ENCODE measurements around the gene CHN2. TPM values are rescaled to one million over a fixed set of nuclear protein-coding genes. Genes with fewer than 3 reads are reported as not detected.

The CHN2 gene
- polyA plus RNA-seq, 1 donor from 2014 or later, result 136 TPM

DNA sequence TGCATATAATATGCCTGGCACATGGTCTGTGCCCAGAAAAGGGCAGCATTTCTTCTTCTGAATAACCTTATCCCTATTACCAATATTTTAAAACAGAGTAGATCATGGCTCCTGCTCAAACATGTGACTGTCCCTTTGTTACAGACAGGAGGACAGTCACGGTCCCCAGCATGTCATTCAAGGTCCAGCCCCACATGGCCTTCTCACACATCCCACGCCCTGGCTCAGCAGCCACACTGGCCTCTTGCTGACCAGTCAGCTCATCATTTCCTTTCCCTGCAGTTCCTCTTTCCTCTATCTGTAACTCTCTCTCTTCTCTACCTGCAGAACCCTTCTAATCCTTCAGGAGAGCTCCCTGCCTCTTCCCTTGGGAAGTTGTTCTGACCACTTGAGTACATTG lies 167.8 kb downstream of the CHN2 start:
- no peak overlapping the region for H3K9ac ChIP-seq (ENCODE audit: low read length)
- H3K9me2 ChIP-seq (ENCODE audit: insufficient read depth, low read length), result no peaks in the 10 kb centered on the region
- no peak overlapping the region for H3K27ac ChIP-seq (ENCODE audit: low read length)
- H3K36me3 ChIP-seq (ENCODE audit: insufficient read depth, low read length), result no peaks in the 10 kb centered on the region
- H3K27me3 ChIP-seq (ENCODE audit: insufficient read depth, low read depth, low read length), result no peaks in the 10 kb centered on the region
- TF ChIP-seq, protein P1, sequence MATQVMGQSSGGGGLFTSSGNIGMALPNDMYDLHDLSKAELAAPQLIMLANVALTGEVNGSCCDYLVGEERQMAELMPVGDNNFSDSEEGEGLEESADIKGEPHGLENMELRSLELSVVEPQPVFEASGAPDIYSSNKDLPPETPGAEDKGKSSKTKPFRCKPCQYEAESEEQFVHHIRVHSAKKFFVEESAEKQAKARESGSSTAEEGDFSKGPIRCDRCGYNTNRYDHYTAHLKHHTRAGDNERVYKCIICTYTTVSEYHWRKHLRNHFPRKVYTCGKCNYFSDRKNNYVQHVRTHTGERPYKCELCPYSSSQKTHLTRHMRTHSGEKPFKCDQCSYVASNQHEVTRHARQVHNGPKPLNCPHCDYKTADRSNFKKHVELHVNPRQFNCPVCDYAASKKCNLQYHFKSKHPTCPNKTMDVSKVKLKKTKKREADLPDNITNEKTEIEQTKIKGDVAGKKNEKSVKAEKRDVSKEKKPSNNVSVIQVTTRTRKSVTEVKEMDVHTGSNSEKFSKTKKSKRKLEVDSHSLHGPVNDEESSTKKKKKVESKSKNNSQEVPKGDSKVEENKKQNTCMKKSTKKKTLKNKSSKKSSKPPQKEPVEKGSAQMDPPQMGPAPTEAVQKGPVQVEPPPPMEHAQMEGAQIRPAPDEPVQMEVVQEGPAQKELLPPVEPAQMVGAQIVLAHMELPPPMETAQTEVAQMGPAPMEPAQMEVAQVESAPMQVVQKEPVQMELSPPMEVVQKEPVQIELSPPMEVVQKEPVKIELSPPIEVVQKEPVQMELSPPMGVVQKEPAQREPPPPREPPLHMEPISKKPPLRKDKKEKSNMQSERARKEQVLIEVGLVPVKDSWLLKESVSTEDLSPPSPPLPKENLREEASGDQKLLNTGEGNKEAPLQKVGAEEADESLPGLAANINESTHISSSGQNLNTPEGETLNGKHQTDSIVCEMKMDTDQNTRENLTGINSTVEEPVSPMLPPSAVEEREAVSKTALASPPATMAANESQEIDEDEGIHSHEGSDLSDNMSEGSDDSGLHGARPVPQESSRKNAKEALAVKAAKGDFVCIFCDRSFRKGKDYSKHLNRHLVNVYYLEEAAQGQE (IDR thresholded peaks at IDR 0.05; ENCODE audit: borderline replicate concordance), result no peak
- TF ChIP-seq EZH2 (IDR thresholded peaks at IDR 0.05; ENCODE audit: borderline replicate concordance, insufficient read depth, low read length, poor library complexity, severe bottlenecking) (no peak), POLR2AphosphoS5 (IDR thresholded peaks at IDR 0.05) (no peak), EP300 (conservative IDR thresholded peaks at IDR 0.05; ENCODE audit: poor library complexity, severe bottlenecking) (no peak), SMC3 (conservative IDR thresholded peaks at IDR 0.05; ENCODE audit: poor library complexity) (no peak)
- TF ChIP-seq, protein P2, sequence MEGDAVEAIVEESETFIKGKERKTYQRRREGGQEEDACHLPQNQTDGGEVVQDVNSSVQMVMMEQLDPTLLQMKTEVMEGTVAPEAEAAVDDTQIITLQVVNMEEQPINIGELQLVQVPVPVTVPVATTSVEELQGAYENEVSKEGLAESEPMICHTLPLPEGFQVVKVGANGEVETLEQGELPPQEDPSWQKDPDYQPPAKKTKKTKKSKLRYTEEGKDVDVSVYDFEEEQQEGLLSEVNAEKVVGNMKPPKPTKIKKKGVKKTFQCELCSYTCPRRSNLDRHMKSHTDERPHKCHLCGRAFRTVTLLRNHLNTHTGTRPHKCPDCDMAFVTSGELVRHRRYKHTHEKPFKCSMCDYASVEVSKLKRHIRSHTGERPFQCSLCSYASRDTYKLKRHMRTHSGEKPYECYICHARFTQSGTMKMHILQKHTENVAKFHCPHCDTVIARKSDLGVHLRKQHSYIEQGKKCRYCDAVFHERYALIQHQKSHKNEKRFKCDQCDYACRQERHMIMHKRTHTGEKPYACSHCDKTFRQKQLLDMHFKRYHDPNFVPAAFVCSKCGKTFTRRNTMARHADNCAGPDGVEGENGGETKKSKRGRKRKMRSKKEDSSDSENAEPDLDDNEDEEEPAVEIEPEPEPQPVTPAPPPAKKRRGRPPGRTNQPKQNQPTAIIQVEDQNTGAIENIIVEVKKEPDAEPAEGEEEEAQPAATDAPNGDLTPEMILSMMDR (IDR thresholded peaks at IDR 0.05; ENCODE audit: poor library complexity, severe bottlenecking), result no peak
- H3K79me2 ChIP-seq (replicated peaks; ENCODE audit: insufficient read depth, low read length), result no peaks in the 10 kb centered on the region
- H2AFZ ChIP-seq (ENCODE audit: low read depth, low read length), result no peak overlapping the region
- H3K4me2 ChIP-seq (ENCODE audit: low read length), result no peak overlapping the region
- H3F3A ChIP-seq (ENCODE audit: insufficient read depth, low read length, poor library complexity, severe bottlenecking), result no peaks in the 10 kb centered on the region
- no peaks in the 10 kb centered on the region for H3K9me3 ChIP-seq (ENCODE audit: low read length)
- no peak overlapping the region for H3K4me3 ChIP-seq (ENCODE audit: low read length)
- H4K20me1 ChIP-seq (ENCODE audit: insufficient read depth), result no peaks in the 10 kb centered on the region

- Histone ChIP-seq H3K79me2 (replicated peaks; ENCODE audit: insufficient read depth, low read length) (no peaks in the 10 kb centered on the region), H2AFZ (ENCODE audit: low read depth, low read length) (no peak overlapping the region), H3K9me3 (ENCODE audit: low read length) (no peaks in the 10 kb centered on the region), H3F3A (ENCODE audit: insufficient read depth, low read length, poor library complexity, severe bottlenecking) (no peaks in the 10 kb centered on the region), H3K36me3 (ENCODE audit: insufficient read depth, low read length) (no peaks in the 10 kb centered on the region), H3K27me3 (ENCODE audit: insufficient read depth, low read depth, low read length) (no peaks in the 10 kb centered on the region), H3K27ac (ENCODE audit: low read length) (no peak overlapping the region), H3K9me2 (ENCODE audit: insufficient read depth, low read length) (no peaks in the 10 kb centered on the region), H3K4me3 (ENCODE audit: low read length) (no peak overlapping the region), H3K9ac (ENCODE audit: low read length) (no peak overlapping the region), H3K4me2 (ENCODE audit: low read length) (no peak overlapping the region), H4K20me1 (ENCODE audit: insufficient read depth) (no peaks in the 10 kb centered on the region)
- TF ChIP-seq EP300 (conservative IDR thresholded peaks at IDR 0.05; ENCODE audit: poor library complexity, severe bottlenecking), result no peak
- TF ChIP-seq, protein P1 (IDR thresholded peaks at IDR 0.05; ENCODE audit: borderline replicate concordance), result no peak
These were observed 169.3 kb downstream of the CHN2 start for GRCh38 chr7:29363636-29364425.
